ENCODE data around the gene ANO8. TPM values are rescaled to one million over a fixed set of nuclear protein-coding genes. Genes with fewer than 3 reads are reported as not detected.

ANO8 gene
- total RNA-seq, 1 experiment from 2014 or later = 0.82 TPM

- H3K27me3 ChIP-seq (ENCODE audit: low read length) = no peaks in the 10 kb centered on the region
- H3K9me2 ChIP-seq (replicated peaks; ENCODE audit: insufficient read depth, low read length) = no peaks in the 10 kb centered on the region
- H3K79me2 ChIP-seq (ENCODE audit: low read length) = peaks cover 40% of the 10 kb centered on the region
- no peak for DNase-seq
- peaks cover 18% of the 10 kb centered on the region for H3K4me1 ChIP-seq (ENCODE audit: low read length)
- peak overlapping the region; percentile 43; the same call in 1 of the 2 replicates for H3K27ac ChIP-seq (ENCODE audit: low read length)
- H4K20me1 ChIP-seq (ENCODE audit: insufficient read depth, low read depth, low read length) = peaks cover 20% of the 10 kb centered on the region; the same call in 1 of the 2 replicates
- H3K36me3 ChIP-seq (ENCODE audit: insufficient read depth, low read length) = peaks cover 13% of the 10 kb centered on the region
- H3K9ac ChIP-seq (ENCODE audit: low read length) = peak overlapping the region; percentile 96
- peak overlapping the region; percentile 83 for H3K4me2 ChIP-seq (ENCODE audit: low read depth, low read length, poor library complexity, severe bottlenecking)
- H2AFZ ChIP-seq (ENCODE audit: low read length) = no peak overlapping the region
- H3K9me3 ChIP-seq (ENCODE audit: low read length) = no peaks in the 10 kb centered on the region
- peak overlapping the region; percentile 97 for H3K4me3 ChIP-seq (ENCODE audit: low read length)
Measured at GRCh38 chr19:17309965-17310461, 24.6 kb downstream of the ANO8 start.

- Histone ChIP-seq H3K4me1 (ENCODE audit: low read length) (peaks cover 18% of the 10 kb centered on the region), H3K4me2 (ENCODE audit: low read depth, low read length, poor library complexity, severe bottlenecking) (peak within 1 kb of the TSS; percentile 83)
Measured at GRCh38 chr19:17309198-17309964, 25.3 kb downstream of the ANO8 start, which contains the start of gene DDA1. Gene DDA1, plus strand, starts transcription at chr19:17309563. Its CDS starts 92 bp downstream, at chr19:17309655.

GRCh38 chr19:17307876-17308377 lies 26.7 kb downstream of the ANO8 start:
- Histone ChIP-seq H3K9ac (ENCODE audit: low read length) (no peak overlapping the region), H3K79me2 (ENCODE audit: low read length) (peaks cover 40% of the 10 kb centered on the region)

More at GRCh38 chr19:17309198-17309964, 25.3 kb downstream of the ANO8 start, which contains the start of gene DDA1:
- H3K9me3 ChIP-seq (ENCODE audit: low read length) = no peaks in the 10 kb centered on the region
- peaks cover 8% of the 10 kb centered on the region for H3K36me3 ChIP-seq (ENCODE audit: insufficient read depth, low read length)
- H3K27ac ChIP-seq (ENCODE audit: low read length) = peak within 1 kb of the TSS; percentile 43; the same call in 1 of the 2 replicates
- peak; percentile 100 for DNase-seq
- H3K79me2 ChIP-seq (ENCODE audit: low read length) = peaks cover 40% of the 10 kb centered on the region
- peak within 1 kb of the TSS; percentile 97 for H3K4me3 ChIP-seq (ENCODE audit: low read length)
- peak within 1 kb of the TSS; percentile 96 for H3K9ac ChIP-seq (ENCODE audit: low read length)
- no peak within 1 kb of the TSS for H2AFZ ChIP-seq (ENCODE audit: low read length)
- no peaks in the 10 kb centered on the region for H3K9me2 ChIP-seq (replicated peaks; ENCODE audit: insufficient read depth, low read length)
- peaks cover 22% of the 10 kb centered on the region; the same call in 1 of the 2 replicates for H4K20me1 ChIP-seq (ENCODE audit: insufficient read depth, low read depth, low read length)
- no peaks in the 10 kb centered on the region for H3K27me3 ChIP-seq (ENCODE audit: low read length)

GRCh38 chr19:17306285-17306714 lies 28.4 kb downstream of the ANO8 start:
- Histone ChIP-seq H3K36me3 (ENCODE audit: insufficient read depth, low read length) (no peaks in the 10 kb centered on the region), H2AFZ (ENCODE audit: low read length) (peak overlapping the region; percentile 65), H3K4me1 (ENCODE audit: low read length) (peaks cover 32% of the 10 kb centered on the region), H3K4me2 (ENCODE audit: low read depth, low read length, poor library complexity, severe bottlenecking) (peak overlapping the region; percentile 97), H3K9ac (ENCODE audit: low read length) (peak overlapping the region; percentile 90), H3K27ac (ENCODE audit: low read length) (peak overlapping the region; percentile 75), H3K27me3 (ENCODE audit: low read length) (no peaks in the 10 kb centered on the region), H3K4me3 (ENCODE audit: low read length) (peak overlapping the region; percentile 88), H3K79me2 (ENCODE audit: low read length) (peaks cover 26% of the 10 kb centered on the region), H3K9me3 (ENCODE audit: low read length) (no peaks in the 10 kb centered on the region), H3K9me2 (replicated peaks; ENCODE audit: insufficient read depth, low read length) (no peaks in the 10 kb centered on the region), H4K20me1 (ENCODE audit: insufficient read depth, low read depth, low read length) (peaks cover 22% of the 10 kb centered on the region; the same call in 1 of the 2 replicates)
- peak; percentile 68 for DNase-seq

More at GRCh38 chr19:17307876-17308377, 26.7 kb downstream of the ANO8 start:
- Histone ChIP-seq H3K4me3 (ENCODE audit: low read length) (no peak overlapping the region), H3K9me3 (ENCODE audit: low read length) (no peaks in the 10 kb centered on the region), H4K20me1 (ENCODE audit: insufficient read depth, low read depth, low read length) (peaks cover 31% of the 10 kb centered on the region; the same call in 1 of the 2 replicates), H3K27ac (ENCODE audit: low read length) (no peak overlapping the region), H3K4me2 (ENCODE audit: low read depth, low read length, poor library complexity, severe bottlenecking) (no peak overlapping the region), H2AFZ (ENCODE audit: low read length) (no peak overlapping the region), H3K4me1 (ENCODE audit: low read length) (peaks cover 21% of the 10 kb centered on the region), H3K9me2 (replicated peaks; ENCODE audit: insufficient read depth, low read length) (no peaks in the 10 kb centered on the region), H3K36me3 (ENCODE audit: insufficient read depth, low read length) (no peaks in the 10 kb centered on the region), H3K27me3 (ENCODE audit: low read length) (no peaks in the 10 kb centered on the region)
- DNase-seq = no peak

GRCh38 chr19:17305517-17306284 lies 29.0 kb downstream of the ANO8 start, which contains the start of gene MRPL34:
Gene MRPL34, plus strand, starts transcription at chr19:17305872. Its CDS starts 21 bp downstream, at chr19:17305893.
- H3K4me3 ChIP-seq (ENCODE audit: low read length) = peak within 1 kb of the TSS; percentile 88
- H3K27ac ChIP-seq (ENCODE audit: low read length) = peak within 1 kb of the TSS; percentile 75
- peaks cover 20% of the 10 kb centered on the region for H3K79me2 ChIP-seq (ENCODE audit: low read length)
- H3K4me2 ChIP-seq (ENCODE audit: low read depth, low read length, poor library complexity, severe bottlenecking) = peak within 1 kb of the TSS; percentile 97
- no peaks in the 10 kb centered on the region for H3K36me3 ChIP-seq (ENCODE audit: insufficient read depth, low read length)
- H3K27me3 ChIP-seq (ENCODE audit: low read length) = no peaks in the 10 kb centered on the region
- H3K9me2 ChIP-seq (replicated peaks; ENCODE audit: insufficient read depth, low read length) = no peaks in the 10 kb centered on the region
- peak; percentile 99 for DNase-seq
- H3K4me1 ChIP-seq (ENCODE audit: low read length) = peaks cover 30% of the 10 kb centered on the region
- peaks cover 18% of the 10 kb centered on the region; the same call in 1 of the 2 replicates for H4K20me1 ChIP-seq (ENCODE audit: insufficient read depth, low read depth, low read length)
- H3K9ac ChIP-seq (ENCODE audit: low read length) = peak within 1 kb of the TSS; percentile 90
- H2AFZ ChIP-seq (ENCODE audit: low read length) = peak within 1 kb of the TSS; percentile 65
- H3K9me3 ChIP-seq (ENCODE audit: low read length) = no peaks in the 10 kb centered on the region

- Histone ChIP-seq H3K36me3 (ENCODE audit: insufficient read depth, low read length) (no peaks in the 10 kb centered on the region), H3K4me3 (ENCODE audit: low read length) (no peak overlapping the region), H3K9ac (ENCODE audit: low read length) (no peak overlapping the region), H3K79me2 (ENCODE audit: low read length) (peaks cover 14% of the 10 kb centered on the region), H4K20me1 (ENCODE audit: insufficient read depth, low read depth, low read length) (peaks cover 13% of the 10 kb centered on the region; the same call in 1 of the 2 replicates), H2AFZ (ENCODE audit: low read length) (no peak overlapping the region), H3K27ac (ENCODE audit: low read length) (no peak overlapping the region), H3K4me2 (ENCODE audit: low read depth, low read length, poor library complexity, severe bottlenecking) (no peak overlapping the region), H3K4me1 (ENCODE audit: low read length) (peaks cover 25% of the 10 kb centered on the region), H3K9me3 (ENCODE audit: low read length) (no peaks in the 10 kb centered on the region), H3K9me2 (replicated peaks; ENCODE audit: insufficient read depth, low read length) (no peaks in the 10 kb centered on the region), H3K27me3 (ENCODE audit: low read length) (no peaks in the 10 kb centered on the region)
- DNase-seq = no peak
Measured at GRCh38 chr19:17305216-17305516, 29.5 kb downstream of the ANO8 start.

GRCh38 chr19:17304386-17305215 lies 30.1 kb downstream of the ANO8 start:
- H3K9me2 ChIP-seq (replicated peaks; ENCODE audit: insufficient read depth, low read length) = no peaks in the 10 kb centered on the region
- no peak for DNase-seq
- H3K4me3 ChIP-seq (ENCODE audit: low read length) = no peak overlapping the region
- no peak overlapping the region for H3K9ac ChIP-seq (ENCODE audit: low read length)
- no peaks in the 10 kb centered on the region for H3K9me3 ChIP-seq (ENCODE audit: low read length)
- H3K4me1 ChIP-seq (ENCODE audit: low read length) = peaks cover 24% of the 10 kb centered on the region
- H3K79me2 ChIP-seq (ENCODE audit: low read length) = peaks cover 9% of the 10 kb centered on the region
- H2AFZ ChIP-seq (ENCODE audit: low read length) = no peak overlapping the region
- H3K36me3 ChIP-seq (ENCODE audit: insufficient read depth, low read length) = no peaks in the 10 kb centered on the region
- H3K27me3 ChIP-seq (ENCODE audit: low read length) = no peaks in the 10 kb centered on the region
- H3K27ac ChIP-seq (ENCODE audit: low read length) = no peak overlapping the region
- peaks cover 11% of the 10 kb centered on the region; the same call in 1 of the 2 replicates for H4K20me1 ChIP-seq (ENCODE audit: insufficient read depth, low read depth, low read length)
- H3K4me2 ChIP-seq (ENCODE audit: low read depth, low read length, poor library complexity, severe bottlenecking) = no peak overlapping the region

Data from Karpas-422 (cell line).